Measurements from ENCODE around the gene TSPAN11.

TSPAN11 gene

GRCh38 chr12:30997685-30998440 lies 71.3 kb downstream of the TSPAN11 start:
- peak in 3 of 10 donors; percentile 29 to 66 (median 58) for DNase-seq
- intact Hi-C loops (cut with DNase I), result no loop called here

- intact Hi-C loops (cut with DNase I), result no loop called here
Observed at GRCh38 chr12:30999011-30999410, 72.5 kb downstream of the TSPAN11 start.

DNA sequence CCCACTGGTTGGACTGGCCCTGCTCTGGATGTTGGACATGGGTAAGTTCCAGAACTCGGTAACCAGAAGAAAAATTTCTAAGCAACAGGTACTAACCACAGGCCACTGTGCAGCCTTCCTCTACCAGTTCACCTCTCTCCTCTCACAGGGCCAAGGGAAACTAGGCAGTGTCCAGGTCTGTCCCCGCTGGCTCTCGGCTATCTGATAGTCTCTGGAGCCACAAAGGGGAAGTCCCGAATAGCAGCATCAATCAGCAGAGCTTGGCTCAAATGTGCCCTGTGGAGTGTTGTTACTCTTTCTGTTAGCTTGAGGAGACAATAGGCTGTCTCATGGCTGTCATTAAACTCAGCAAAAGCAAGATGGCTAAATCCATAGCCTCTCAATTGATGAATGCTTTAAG lies 73.2 kb downstream of the TSPAN11 start:
- peak in 2 of 10 donors; percentile 24 to 41 for DNase-seq
- intact Hi-C loops (cut with DNase I), result no loop called here

More at GRCh38 chr12:30999011-30999410, 72.5 kb downstream of the TSPAN11 start:
- peak in 2 of 10 donors; percentile 52 to 55 for DNase-seq

DNA sequence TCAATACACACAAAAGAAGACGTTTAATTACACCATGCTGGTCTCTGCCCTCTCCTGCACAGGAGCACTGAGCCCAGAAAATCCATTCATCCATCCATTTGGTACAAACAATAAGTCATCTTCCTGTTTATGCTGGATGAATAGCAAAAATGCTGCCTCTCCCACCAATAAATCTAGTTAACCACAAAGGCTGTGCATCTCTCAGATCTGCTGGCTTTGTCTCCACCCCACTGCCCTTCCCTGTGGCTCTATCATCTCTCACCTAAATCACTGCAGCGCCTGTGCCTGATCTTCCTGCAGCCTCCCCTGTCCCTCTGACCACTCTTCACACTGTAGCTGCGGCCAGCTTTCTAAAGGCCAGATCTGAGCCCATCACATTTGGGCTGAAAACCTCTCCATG lies 74.2 kb downstream of the TSPAN11 start:
- peak in 1 of 10 donors; percentile 6 for DNase-seq
- intact Hi-C loops (cut with DNase I), result no loop called here

DNA sequence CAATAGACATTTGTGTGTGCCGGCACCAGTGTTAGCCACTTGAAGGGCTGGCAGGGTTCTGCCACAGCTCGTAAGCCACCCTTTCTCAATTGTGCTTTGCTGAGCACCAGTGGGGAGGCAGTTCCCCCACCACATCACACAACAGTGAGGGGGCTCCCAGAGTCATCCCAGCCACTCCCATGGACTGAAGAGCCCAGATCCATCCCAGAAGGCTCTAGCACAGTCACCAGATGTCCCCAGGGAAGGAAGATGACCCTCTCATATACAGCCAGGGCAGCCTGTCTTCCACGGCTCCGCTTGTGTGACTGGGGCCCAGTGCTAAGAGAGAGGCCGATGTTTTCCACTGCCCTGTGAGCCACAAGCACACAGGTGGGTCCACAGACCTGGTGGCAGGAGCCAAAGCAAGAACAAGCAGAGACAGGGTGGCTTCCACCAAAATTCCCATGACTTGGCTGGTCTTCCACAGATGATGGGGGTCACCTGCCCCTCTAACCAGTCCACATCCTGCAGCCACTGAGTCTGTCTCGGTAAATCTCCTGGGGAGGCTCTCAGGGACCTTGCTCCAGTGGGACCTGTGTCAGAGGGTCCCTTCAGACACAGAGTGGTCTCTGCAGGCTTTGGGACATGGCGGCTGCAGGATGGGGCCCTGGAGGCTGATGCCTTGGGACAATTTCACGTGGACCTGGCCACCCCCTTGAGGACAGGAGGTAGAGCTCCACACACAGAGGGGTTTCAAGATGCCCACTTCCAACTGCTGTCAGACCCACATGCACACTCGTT lies 75.2 kb downstream of the TSPAN11 start:
- intact Hi-C loops (cut with DNase I), result no loop called here
- DNase-seq, result peak in 2 of 10 donors; percentile 34 to 65

DNA sequence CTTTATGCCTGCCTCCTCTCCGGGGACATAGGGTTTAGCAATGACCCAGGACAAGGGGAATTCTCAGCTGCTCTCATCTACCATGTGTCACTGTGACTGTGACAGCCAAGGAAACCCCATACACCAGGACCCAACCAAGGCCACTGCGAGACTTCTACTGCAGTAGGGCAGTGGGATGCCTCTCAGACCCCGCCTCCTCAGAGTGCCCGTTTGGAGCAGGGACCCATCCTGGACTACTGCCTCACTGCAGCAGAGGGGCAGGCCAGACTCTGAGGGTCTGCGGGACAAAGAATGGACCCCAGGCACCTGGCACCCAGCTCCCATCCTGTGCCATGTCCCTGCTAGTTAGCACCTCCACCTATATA lies 75.8 kb downstream of the TSPAN11 start:
- DNase-seq, result peak in 2 of 10 donors; percentile 19 to 30

DNA sequence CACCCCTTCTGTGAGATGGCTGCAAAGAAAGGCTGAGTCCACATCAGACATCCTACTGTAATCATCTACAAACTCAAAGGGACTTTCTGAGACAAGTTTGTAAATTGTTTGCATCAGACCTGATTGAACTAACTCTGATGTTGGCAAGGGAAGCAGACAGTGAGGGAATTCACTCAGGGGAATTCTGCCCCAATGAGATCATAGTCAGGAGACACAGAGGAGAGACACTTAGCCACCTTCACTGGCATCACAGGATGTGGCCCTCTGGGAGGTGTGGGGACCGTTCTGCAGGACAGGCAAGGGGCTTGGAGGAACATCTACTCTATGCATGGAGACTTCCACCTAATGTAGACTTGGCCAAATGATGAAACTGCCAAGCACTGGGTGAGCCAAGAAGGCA lies 76.5 kb downstream of the TSPAN11 start:
- intact Hi-C loops (cut with DNase I), result no loop called here
- DNase-seq, result peak in 1 of 10 donors; percentile 8

More for the DNA sequence above, 75.8 kb downstream of the TSPAN11 start:
- intact Hi-C loops (cut with DNase I), result no loop called here

GRCh38 chr12:31003861-31004640 lies 77.5 kb downstream of the TSPAN11 start:
- DNase-seq, result peak in 2 of 10 donors; percentile 31 to 42
- intact Hi-C loops (cut with DNase I), result no loop called here

GRCh38 chr12:31004666-31005065 lies 78.1 kb downstream of the TSPAN11 start:
- peak in 2 of 10 donors; percentile 22 to 49 for DNase-seq
- intact Hi-C loops (cut with DNase I), result no loop called here

- peak in 2 of 10 donors; percentile 50 to 75 for DNase-seq
- intact Hi-C loops (cut with DNase I), result no loop called here
Observed at GRCh38 chr12:31005256-31005943, 78.9 kb downstream of the TSPAN11 start.

DNA sequence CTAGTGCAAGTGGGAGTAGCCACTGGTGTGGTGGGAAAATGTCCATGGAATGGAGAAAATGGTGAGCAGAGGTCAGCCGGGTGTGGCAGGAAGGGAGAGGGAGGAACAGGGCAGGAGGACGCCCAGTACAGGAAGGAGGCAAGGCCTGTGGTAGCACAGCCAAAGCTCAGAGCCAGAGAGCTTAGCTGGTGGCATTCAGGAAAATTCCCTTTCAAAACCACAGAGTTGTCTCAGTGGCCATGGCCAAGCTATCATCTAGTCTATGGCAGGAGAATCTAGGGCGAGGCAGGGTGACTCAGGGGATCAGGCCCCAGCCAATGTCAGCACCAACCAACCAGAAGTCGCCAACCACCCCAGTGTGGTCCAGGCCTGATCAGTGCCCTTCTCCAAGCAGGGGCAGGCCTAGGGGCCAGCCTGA lies 79.4 kb downstream of the TSPAN11 start:
- intact Hi-C loops (cut with DNase I), result no loop called here
- peak in 2 of 10 donors; percentile 30 to 65 for DNase-seq

DNA sequence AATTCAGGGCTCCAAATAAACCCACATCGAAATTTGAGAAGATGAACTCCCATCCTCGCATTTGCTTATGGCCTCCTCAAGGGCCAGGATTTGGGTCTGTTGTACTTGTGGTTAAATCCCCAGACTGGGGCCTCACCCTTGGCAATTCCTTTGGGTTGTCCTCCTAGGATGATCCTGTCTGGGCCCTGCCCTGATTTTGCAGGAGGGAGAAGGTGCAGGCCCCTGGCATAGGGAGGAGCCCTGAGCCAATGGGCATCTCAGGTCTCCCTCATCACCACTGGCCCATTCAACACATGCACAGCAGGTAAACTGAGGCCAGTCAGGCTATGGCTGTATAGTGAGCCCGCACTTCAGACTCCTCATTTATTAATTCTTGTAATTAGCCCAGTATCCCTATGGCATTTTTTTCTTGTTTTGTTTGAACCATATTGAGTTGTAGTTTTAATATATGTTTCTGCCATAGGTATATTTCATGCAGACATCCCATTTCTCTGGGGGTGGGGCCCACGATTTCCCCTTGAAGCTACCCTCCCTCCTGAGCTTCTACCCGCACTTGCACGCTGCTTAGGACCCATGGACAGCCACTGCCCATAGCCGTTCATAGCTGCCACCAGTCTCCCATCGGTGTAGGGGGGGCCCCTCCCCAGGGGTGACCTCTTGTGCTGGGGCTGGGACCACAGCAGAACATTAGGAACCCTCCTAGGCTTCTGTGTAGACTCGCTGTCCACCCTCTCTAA lies 80.0 kb downstream of the TSPAN11 start:
- peak in 2 of 10 donors; percentile 34 to 47 for DNase-seq
- intact Hi-C loops (cut with DNase I), result no loop called here

- intact Hi-C loops (cut with DNase I), result no loop called here
Observed at GRCh38 chr12:31007153-31007495, 80.6 kb downstream of the TSPAN11 start.

DNA sequence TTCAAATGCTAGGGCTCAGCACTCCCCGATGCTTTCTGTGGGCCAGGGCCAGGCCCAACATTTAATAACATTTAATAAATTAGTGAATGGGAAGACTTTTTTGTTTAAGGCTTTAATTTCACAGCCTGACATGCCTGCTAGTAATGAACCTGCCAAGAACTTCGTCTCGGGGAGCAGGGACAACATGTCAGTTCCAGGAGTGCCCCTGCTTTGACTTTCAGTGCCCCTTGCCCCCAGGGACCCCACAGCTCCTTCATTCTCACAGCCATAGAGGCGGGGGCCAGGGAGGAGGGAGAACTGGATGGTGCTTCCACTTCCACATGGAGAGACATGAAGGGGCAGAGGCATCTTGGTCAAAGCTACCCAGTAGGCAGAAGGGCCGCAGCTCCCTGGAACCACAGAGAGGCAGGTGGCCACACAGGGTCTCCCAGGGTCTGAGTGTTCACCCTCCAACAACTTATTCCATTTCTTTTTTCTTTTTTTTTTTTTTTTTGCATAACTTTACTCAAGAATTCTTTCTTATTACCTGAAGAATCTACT lies 81.2 kb downstream of the TSPAN11 start:
- intact Hi-C loops (cut with DNase I), result no loop called here
- DNase-seq, result peak in 2 of 10 donors; percentile 52 to 77

More at GRCh38 chr12:31007153-31007495, 80.6 kb downstream of the TSPAN11 start:
- DNase-seq, result peak in 1 of 10 donors; percentile 15

DNA sequence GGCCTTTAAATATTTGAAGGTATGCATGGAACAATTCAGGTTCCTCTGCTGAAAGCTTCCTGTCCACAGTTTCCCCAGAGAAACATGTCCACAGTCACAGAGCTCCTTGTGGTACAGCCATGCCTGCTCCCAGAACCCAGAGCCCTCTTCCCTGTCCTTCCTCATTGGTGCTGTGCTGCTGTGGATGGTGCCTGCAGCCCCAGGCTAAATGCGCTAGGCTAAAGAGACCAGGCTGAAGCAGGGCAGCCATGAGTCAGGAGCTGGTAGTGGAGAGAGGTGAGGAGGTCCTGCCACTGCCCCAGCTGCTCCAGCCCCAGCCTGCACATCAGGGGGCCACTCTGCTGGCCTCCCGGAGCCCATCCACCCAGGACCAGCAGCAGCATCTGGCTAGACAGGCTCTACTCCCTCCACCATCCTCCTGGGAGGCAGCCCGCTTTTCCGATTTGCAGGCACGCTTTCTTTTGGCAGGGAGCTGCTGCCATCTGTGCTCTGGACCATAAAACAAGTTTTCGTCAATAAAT lies 81.8 kb downstream of the TSPAN11 start:
- intact Hi-C loops (cut with DNase I), result no loop called here
- DNase-seq, result peak in 2 of 10 donors; percentile 61 to 63

- intact Hi-C loops (cut with DNase I), result no loop called here
- peak in 2 of 10 donors; percentile 47 to 61 for DNase-seq
Observed at GRCh38 chr12:31008961-31009840, 82.7 kb downstream of the TSPAN11 start.

- peak in 2 of 10 donors; percentile 6 to 35 for DNase-seq
- intact Hi-C loops (cut with DNase I), result no loop called here
Observed at GRCh38 chr12:31009976-31010375, 83.4 kb downstream of the TSPAN11 start.

DNA sequence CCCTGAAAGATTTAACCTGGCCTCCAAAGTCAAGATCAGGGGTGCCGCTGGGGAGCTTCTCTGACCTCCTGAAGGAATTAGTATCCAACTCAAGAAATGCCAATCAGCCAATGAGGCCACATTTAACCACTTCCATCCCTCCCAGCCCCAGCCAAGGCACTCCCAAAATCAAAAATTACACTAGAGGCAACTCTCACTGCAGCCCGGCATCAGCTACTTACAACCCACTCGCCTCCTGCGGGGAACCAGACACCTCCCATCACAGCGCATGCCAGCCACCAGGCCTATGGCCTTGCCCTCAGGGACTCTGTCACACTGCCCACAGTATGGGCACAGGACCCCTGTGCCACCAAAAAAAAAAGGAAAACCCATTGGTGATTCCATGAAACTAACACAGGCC lies 84.8 kb downstream of the TSPAN11 start:
- intact Hi-C loops (cut with DNase I), result no loop called here
- peak in 2 of 10 donors; percentile 54 to 57 for DNase-seq
